Measurements from ENCODE around the gene SDC3.
A peak's percentile ranks its signal among the peaks of the same experiment; 100 is the strongest.

The SDC3 gene

GRCh38 chr1:30847358-30847972 is 61.1 kb downstream of the SDC3 start:
- no peak overlapping the region for H3K4me3 ChIP-seq (ENCODE audit: low read length in 2 of 2)
- no peaks in the 10 kb centered on the region for H3K9me3 ChIP-seq (ENCODE audit: control insufficient read depth in 2 of 2, low read length in 2 of 2)
- H3K27me3 ChIP-seq (ENCODE audit: control insufficient read depth in 1 of 2, insufficient read depth in 2 of 2, low read length in 2 of 2), result no peaks in the 10 kb centered on the region
- peak overlapping the region; percentile 53 for H3K27ac ChIP-seq (ENCODE audit: low read length)
- H3K36me3 ChIP-seq (ENCODE audit: control insufficient read depth in 2 of 2, insufficient read depth in 2 of 2, low read length in 2 of 2), result no peaks in the 10 kb centered on the region
- peaks cover 4% of the 10 kb centered on the region for H3K4me1 ChIP-seq (ENCODE audit: control insufficient read depth, insufficient read depth, low read length)
- peak overlapping the region in 1 of 2 donors; percentile 21 for H3K9ac ChIP-seq (ENCODE audit: low read length in 2 of 2)

- Histone ChIP-seq H3K4me3 (ENCODE audit: low read length in 2 of 2) (no peak overlapping the region), H3K36me3 (ENCODE audit: control insufficient read depth in 2 of 2, insufficient read depth in 2 of 2, low read length in 2 of 2) (no peaks in the 10 kb centered on the region), H3K9me3 (ENCODE audit: control insufficient read depth in 2 of 2, low read length in 2 of 2) (no peaks in the 10 kb centered on the region), H3K9ac (ENCODE audit: low read length in 2 of 2) (no peak overlapping the region), H3K4me1 (ENCODE audit: control insufficient read depth, insufficient read depth, low read length) (peaks cover 4% of the 10 kb centered on the region), H3K27ac (ENCODE audit: low read length) (no peak overlapping the region), H3K27me3 (ENCODE audit: control insufficient read depth in 1 of 2, insufficient read depth in 2 of 2, low read length in 2 of 2) (no peaks in the 10 kb centered on the region)
Observed at GRCh38 chr1:30846587-30846986, 62.0 kb downstream of the SDC3 start.

GRCh38 chr1:30845904-30846290 is 62.7 kb downstream of the SDC3 start:
- H3K9me3 ChIP-seq (ENCODE audit: control insufficient read depth in 2 of 2, low read length in 2 of 2), result no peaks in the 10 kb centered on the region
- no peak overlapping the region for H3K27ac ChIP-seq (ENCODE audit: low read length)
- no peaks in the 10 kb centered on the region for H3K36me3 ChIP-seq (ENCODE audit: control insufficient read depth in 2 of 2, insufficient read depth in 2 of 2, low read length in 2 of 2)
- H3K27me3 ChIP-seq (ENCODE audit: control insufficient read depth in 1 of 2, insufficient read depth in 2 of 2, low read length in 2 of 2), result no peaks in the 10 kb centered on the region
- H3K4me3 ChIP-seq (ENCODE audit: low read length in 2 of 2), result no peak overlapping the region
- H3K4me1 ChIP-seq (ENCODE audit: control insufficient read depth, insufficient read depth, low read length), result peaks cover 9% of the 10 kb centered on the region
- no peak overlapping the region for H3K9ac ChIP-seq (ENCODE audit: low read length in 2 of 2)

DNA sequence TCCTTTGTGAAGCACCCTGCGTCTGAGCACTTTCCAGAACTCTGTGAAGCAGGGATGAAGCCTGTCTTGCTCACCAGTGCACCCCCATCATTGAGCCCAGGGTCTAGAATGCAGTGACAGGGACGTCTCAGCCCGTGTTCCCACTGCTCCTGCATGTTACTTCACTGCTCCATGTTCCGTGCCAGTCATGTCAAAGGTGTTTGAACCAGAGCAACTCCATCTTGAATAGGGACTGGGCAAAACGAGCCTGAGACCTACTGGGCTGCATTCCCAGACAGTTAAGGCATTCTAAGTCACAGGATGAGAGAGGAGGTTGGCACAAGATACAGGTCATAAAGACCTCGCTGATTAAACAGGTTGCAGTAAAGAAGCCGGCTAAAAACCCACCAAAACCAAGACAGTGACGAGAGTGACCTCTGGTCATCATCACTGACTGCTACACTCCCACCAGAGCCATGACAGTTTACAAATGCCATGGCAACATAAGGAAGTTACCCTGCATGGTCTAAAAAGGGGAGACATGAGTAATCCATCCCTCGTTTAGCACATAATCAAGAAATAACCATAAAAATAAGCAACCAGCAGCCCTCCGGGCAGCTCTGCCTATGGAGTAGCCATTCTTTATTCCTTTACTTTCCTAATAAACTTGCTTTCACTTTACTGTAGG is 63.2 kb downstream of the SDC3 start:
- Histone ChIP-seq H3K4me1 (ENCODE audit: control insufficient read depth, insufficient read depth, low read length) (peaks cover 9% of the 10 kb centered on the region), H3K9me3 (ENCODE audit: control insufficient read depth in 2 of 2, low read length in 2 of 2) (no peaks in the 10 kb centered on the region), H3K4me3 (ENCODE audit: low read length in 2 of 2) (no peak overlapping the region), H3K36me3 (ENCODE audit: control insufficient read depth in 2 of 2, insufficient read depth in 2 of 2, low read length in 2 of 2) (no peaks in the 10 kb centered on the region), H3K27ac (ENCODE audit: low read length) (no peak overlapping the region), H3K27me3 (ENCODE audit: control insufficient read depth in 1 of 2, insufficient read depth in 2 of 2, low read length in 2 of 2) (no peaks in the 10 kb centered on the region), H3K9ac (ENCODE audit: low read length in 2 of 2) (no peak overlapping the region)

DNA sequence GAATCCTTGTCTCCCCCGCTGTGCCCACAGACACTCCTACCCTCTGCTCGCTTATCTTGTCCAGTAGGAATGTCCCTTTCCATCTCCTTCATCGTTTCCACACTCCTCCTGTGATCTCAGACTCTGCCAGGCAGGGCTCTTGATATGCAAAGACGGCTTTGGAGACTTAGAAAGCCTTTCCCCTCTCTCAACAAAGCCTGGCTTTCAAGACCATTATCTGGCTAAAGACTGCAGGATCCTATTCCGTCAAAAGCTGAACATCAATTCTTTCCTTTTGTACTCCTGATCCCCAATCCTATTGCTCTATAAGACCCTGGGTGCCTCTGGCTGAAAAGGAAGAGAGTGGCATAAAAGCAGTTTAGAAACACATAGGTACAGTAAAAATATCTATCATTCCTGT is 63.9 kb downstream of the SDC3 start:
- no peak overlapping the region for H3K4me3 ChIP-seq (ENCODE audit: low read length in 2 of 2)
- H3K9ac ChIP-seq (ENCODE audit: low read length in 2 of 2), result no peak overlapping the region
- H3K27ac ChIP-seq (ENCODE audit: low read length), result no peak overlapping the region
- H3K9me3 ChIP-seq (ENCODE audit: control insufficient read depth in 2 of 2, low read length in 2 of 2), result no peaks in the 10 kb centered on the region
- H3K36me3 ChIP-seq (ENCODE audit: control insufficient read depth in 2 of 2, insufficient read depth in 2 of 2, low read length in 2 of 2), result no peaks in the 10 kb centered on the region
- H3K27me3 ChIP-seq (ENCODE audit: control insufficient read depth in 1 of 2, insufficient read depth in 2 of 2, low read length in 2 of 2), result no peaks in the 10 kb centered on the region
- H3K4me1 ChIP-seq (ENCODE audit: control insufficient read depth, insufficient read depth, low read length), result peaks cover 9% of the 10 kb centered on the region

- H3K4me1 ChIP-seq (ENCODE audit: control insufficient read depth, insufficient read depth, low read length), result peaks cover 6% of the 10 kb centered on the region
- H3K9me3 ChIP-seq (ENCODE audit: control insufficient read depth in 2 of 2, low read length in 2 of 2), result no peaks in the 10 kb centered on the region
- no peaks in the 10 kb centered on the region for H3K27me3 ChIP-seq (ENCODE audit: control insufficient read depth in 1 of 2, insufficient read depth in 2 of 2, low read length in 2 of 2)
- H3K27ac ChIP-seq (ENCODE audit: low read length), result no peak overlapping the region
- H3K9ac ChIP-seq (ENCODE audit: low read length in 2 of 2), result no peak overlapping the region
- no peak overlapping the region for H3K4me3 ChIP-seq (ENCODE audit: low read length in 2 of 2)
- no peaks in the 10 kb centered on the region for H3K36me3 ChIP-seq (ENCODE audit: control insufficient read depth in 2 of 2, insufficient read depth in 2 of 2, low read length in 2 of 2)
Observed at GRCh38 chr1:30842697-30843354, 65.7 kb downstream of the SDC3 start.

DNA sequence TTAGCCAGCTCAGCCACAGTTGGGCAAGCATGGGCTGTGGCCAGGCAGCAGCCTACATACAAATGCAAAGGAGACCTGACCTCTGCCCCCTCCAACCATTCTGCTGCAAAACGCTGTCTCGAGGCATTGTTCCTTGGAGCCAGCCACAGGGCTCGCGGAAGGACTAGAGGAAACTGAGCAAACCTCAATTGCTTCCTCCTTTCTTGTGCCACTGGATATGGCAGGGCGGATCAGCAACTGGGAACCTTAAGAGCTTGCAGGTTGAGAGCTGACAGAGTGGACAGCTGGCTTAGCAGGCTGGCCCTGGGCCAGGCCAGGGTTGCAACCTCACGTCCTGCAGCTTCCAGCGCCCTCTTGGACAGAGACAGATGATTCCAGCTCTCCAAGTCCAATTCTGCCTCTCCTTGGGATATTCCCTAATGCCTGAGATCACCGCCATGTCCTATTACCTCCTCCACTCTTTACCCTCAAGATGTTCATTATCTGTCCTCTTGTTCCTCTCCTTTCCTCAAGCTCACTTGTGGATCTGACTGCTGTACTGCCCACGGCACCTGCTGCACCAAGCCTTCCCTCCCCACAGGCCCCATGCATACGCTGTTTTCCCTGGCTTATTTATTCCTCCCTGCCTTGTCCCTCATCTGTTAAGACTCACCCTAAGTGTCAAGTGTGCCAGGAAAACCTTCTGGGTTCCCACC is 67.5 kb downstream of the SDC3 start:
- Histone ChIP-seq H3K4me1 (ENCODE audit: control insufficient read depth, insufficient read depth, low read length) (peaks cover 4% of the 10 kb centered on the region), H3K27me3 (ENCODE audit: control insufficient read depth in 1 of 2, insufficient read depth in 2 of 2, low read length in 2 of 2) (no peaks in the 10 kb centered on the region), H3K27ac (ENCODE audit: low read length) (no peak overlapping the region), H3K4me3 (ENCODE audit: low read length in 2 of 2) (no peak overlapping the region), H3K36me3 (ENCODE audit: control insufficient read depth in 2 of 2, insufficient read depth in 2 of 2, low read length in 2 of 2) (no peaks in the 10 kb centered on the region), H3K9me3 (ENCODE audit: control insufficient read depth in 2 of 2, low read length in 2 of 2) (no peaks in the 10 kb centered on the region), H3K9ac (ENCODE audit: low read length in 2 of 2) (no peak overlapping the region)

DNA sequence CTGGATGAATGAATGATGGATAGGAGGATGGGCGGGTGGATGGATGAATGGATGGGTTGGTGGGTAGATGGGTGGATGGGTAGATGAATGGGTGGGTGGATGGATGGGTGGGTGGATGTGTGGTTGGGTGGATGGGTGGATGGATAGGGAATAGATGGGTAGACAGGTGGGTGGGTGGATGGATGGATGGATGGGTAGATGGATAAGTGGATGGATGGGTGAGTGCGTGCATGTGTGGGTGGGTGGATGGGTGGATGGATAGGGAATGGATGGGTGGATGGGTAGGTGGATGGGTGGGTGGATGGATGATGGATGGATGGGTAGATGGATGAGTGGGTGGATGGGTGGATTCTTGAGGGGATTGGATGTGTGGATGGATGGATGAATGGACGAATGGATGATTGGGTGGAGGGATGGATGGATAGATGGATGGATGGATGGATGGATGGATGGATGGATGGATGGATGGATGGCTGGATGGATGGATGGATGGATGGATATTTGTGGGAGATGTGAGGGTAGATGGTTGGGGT is 68.7 kb downstream of the SDC3 start:
- Histone ChIP-seq H3K27me3 (ENCODE audit: control insufficient read depth in 1 of 2, insufficient read depth in 2 of 2, low read length in 2 of 2) (no peaks in the 10 kb centered on the region), H3K9me3 (ENCODE audit: control insufficient read depth in 2 of 2, low read length in 2 of 2) (no peaks in the 10 kb centered on the region), H3K9ac (ENCODE audit: low read length in 2 of 2) (no peak overlapping the region), H3K36me3 (ENCODE audit: control insufficient read depth in 2 of 2, insufficient read depth in 2 of 2, low read length in 2 of 2) (no peaks in the 10 kb centered on the region), H3K4me1 (ENCODE audit: control insufficient read depth, insufficient read depth, low read length) (peaks cover 4% of the 10 kb centered on the region), H3K4me3 (ENCODE audit: low read length in 2 of 2) (no peak overlapping the region), H3K27ac (ENCODE audit: low read length) (no peak overlapping the region)

DNA sequence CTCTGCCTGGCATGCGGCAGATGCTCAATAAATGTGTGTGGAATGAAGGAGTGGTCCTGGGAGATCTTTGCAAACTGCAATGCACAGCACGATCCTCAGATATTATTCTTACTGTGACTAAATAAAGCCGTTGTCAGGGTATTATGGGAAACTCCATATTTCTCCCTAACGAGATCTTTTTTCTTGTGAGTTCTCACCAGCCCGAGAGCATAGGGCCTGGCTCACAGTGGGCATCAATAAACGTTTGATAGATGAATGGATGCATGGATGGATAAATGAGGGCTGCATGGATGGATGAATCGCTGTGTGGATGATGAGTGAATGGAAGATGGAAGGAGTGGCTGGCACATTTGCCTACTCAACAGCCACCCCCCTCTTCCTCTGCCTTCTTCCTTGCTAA is 69.6 kb downstream of the SDC3 start:
- H3K9me3 ChIP-seq (ENCODE audit: control insufficient read depth in 2 of 2, low read length in 2 of 2), result no peaks in the 10 kb centered on the region
- H3K27ac ChIP-seq (ENCODE audit: low read length), result no peak overlapping the region
- H3K4me1 ChIP-seq (ENCODE audit: control insufficient read depth, insufficient read depth, low read length), result peaks cover 4% of the 10 kb centered on the region
- no peaks in the 10 kb centered on the region for H3K36me3 ChIP-seq (ENCODE audit: control insufficient read depth in 2 of 2, insufficient read depth in 2 of 2, low read length in 2 of 2)
- no peaks in the 10 kb centered on the region for H3K27me3 ChIP-seq (ENCODE audit: control insufficient read depth in 1 of 2, insufficient read depth in 2 of 2, low read length in 2 of 2)
- no peak overlapping the region for H3K9ac ChIP-seq (ENCODE audit: low read length in 2 of 2)
- no peak overlapping the region for H3K4me3 ChIP-seq (ENCODE audit: low read length in 2 of 2)

DNA sequence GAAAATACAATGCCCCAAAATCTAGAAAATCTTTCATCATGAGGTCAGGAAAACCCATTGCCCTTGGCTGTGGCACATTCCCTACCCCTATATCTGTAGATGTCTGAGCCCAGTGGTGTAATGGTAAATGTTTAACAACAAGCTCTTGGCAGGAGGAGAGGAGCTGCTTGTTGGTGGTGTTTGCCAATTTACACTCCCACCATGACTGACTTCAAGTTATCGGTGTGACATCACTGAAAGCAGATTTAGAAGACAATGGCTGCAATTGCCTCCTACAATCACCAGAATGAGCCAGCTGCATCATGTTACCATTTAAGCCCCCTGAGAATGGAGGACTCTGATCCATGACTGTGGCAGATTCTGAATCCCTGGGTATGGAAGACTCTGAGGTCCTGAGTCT is 70.9 kb downstream of the SDC3 start:
- Histone ChIP-seq H3K27ac (ENCODE audit: low read length) (no peak overlapping the region), H3K9me3 (ENCODE audit: control insufficient read depth in 2 of 2, low read length in 2 of 2) (no peaks in the 10 kb centered on the region), H3K4me1 (ENCODE audit: control insufficient read depth, insufficient read depth, low read length) (peaks cover 4% of the 10 kb centered on the region), H3K9ac (ENCODE audit: low read length in 2 of 2) (no peak overlapping the region), H3K27me3 (ENCODE audit: control insufficient read depth in 1 of 2, insufficient read depth in 2 of 2, low read length in 2 of 2) (no peaks in the 10 kb centered on the region), H3K4me3 (ENCODE audit: low read length in 2 of 2) (no peak overlapping the region), H3K36me3 (ENCODE audit: control insufficient read depth in 2 of 2, insufficient read depth in 2 of 2, low read length in 2 of 2) (no peaks in the 10 kb centered on the region)

Data from stomach smooth muscle (tissue), 2 donors.